Endothelial cell of umbilical vein (primary cell): ENCODE results near the gene MGAT5.

ENCODE experiments used
- EZH2 ChIP-seq: IDR thresholded peaks from 2 replicates; pipeline ENCODE4 v1.6.1; 2012; ENCODE audit warnings: borderline replicate concordance, low read depth, mild to moderate bottlenecking, moderate library complexity, low read length, inconsistent platforms; ENCODE audit not compliant: severe bottlenecking
- TF ChIP-seq, protein P1 (sequence below), 2 donors: IDR thresholded peaks; 1 replicate in 1 of 2; 2 replicates in 1 of 2; pipeline ENCODE4 v1.5.1; 2011; ENCODE audit warnings: low read length in 2 of 2, mild to moderate bottlenecking in 2 of 2, moderate library complexity in 2 of 2, control low read depth in 1 of 2, inconsistent platforms in 1 of 2, low read depth in 1 of 2; ENCODE audit not compliant: insufficient read depth in 1 of 2; ENCODE audit errors: extremely low read depth in 1 of 2
- TF ChIP-seq, protein P2 (sequence below): IDR thresholded peaks from 2 replicates; pipeline ENCODE4 v1.6.1; 2011; ENCODE audit not compliant: insufficient read depth, insufficient read length

DNA sequence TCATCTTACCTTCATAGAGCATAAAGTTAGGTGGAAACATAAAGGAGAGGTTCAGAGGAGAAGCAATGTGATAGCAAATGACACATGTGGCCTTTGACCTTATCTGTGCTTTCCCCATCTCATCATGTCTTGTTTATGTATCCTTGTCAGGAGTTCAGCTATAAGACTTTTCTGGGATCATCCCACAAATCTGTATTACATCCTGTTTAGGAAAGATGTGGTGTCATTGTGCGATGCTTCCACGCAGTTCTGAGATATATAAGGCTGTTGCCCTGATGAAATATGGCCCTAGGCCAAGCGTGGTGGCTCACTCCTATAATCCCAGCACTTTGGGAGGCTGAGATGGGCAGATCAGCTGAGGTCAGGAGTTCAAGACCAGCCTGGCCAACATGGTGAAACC is 15.5 kb upstream of the MGAT5 start:
- no peak for TF ChIP-seq EZH2
- TF ChIP-seq, protein P1, sequence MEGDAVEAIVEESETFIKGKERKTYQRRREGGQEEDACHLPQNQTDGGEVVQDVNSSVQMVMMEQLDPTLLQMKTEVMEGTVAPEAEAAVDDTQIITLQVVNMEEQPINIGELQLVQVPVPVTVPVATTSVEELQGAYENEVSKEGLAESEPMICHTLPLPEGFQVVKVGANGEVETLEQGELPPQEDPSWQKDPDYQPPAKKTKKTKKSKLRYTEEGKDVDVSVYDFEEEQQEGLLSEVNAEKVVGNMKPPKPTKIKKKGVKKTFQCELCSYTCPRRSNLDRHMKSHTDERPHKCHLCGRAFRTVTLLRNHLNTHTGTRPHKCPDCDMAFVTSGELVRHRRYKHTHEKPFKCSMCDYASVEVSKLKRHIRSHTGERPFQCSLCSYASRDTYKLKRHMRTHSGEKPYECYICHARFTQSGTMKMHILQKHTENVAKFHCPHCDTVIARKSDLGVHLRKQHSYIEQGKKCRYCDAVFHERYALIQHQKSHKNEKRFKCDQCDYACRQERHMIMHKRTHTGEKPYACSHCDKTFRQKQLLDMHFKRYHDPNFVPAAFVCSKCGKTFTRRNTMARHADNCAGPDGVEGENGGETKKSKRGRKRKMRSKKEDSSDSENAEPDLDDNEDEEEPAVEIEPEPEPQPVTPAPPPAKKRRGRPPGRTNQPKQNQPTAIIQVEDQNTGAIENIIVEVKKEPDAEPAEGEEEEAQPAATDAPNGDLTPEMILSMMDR (IDR thresholded peaks at IDR 0.05; ENCODE audit: extremely low read depth in 1 of 2, insufficient read depth in 1 of 2, low read depth in 1 of 2, low read length in 2 of 2): no peak
- TF ChIP-seq, protein P2, sequence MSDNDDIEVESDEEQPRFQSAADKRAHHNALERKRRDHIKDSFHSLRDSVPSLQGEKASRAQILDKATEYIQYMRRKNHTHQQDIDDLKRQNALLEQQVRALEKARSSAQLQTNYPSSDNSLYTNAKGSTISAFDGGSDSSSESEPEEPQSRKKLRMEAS: no peak
